WERI-Rb-1 (cell line): Measurements from ENCODE around the gene UNC13B.
"Not testable (repeated sequence)": the region's sequence is repeated elsewhere in the genome, so short reads cannot be mapped to it uniquely, and the experiment has no call there.

Experiments used
- DNase-seq: peaks from one replicate; pipeline ENCODE4 v3.0.0-alpha.2; 2020
- H3K27ac ChIP-seq: fragments of 250-450 bp; sonication (Bioruptor Pico); 2 replicates; pipeline ENCODE4 v1.5.1; 2020; ENCODE audit warnings: mild to moderate bottlenecking, moderate library complexity
- H3K27me3 ChIP-seq: fragments of 250-450 bp; sonication (Bioruptor Pico); 2 replicates; pipeline ENCODE4 v1.5.1; 2021; ENCODE audit warnings: mild to moderate bottlenecking, low read depth, moderate library complexity; ENCODE audit not compliant: insufficient read depth, severe bottlenecking
- H3K36me3 ChIP-seq: fragments of 250-450 bp; sonication (Bioruptor Pico); 2 replicates; pipeline ENCODE4 v1.5.1; 2020; ENCODE audit warnings: mild to moderate bottlenecking, moderate library complexity
- H3K4me3 ChIP-seq: 2 replicates; pipeline ENCODE4 v1.5.1; 2011; ENCODE audit warnings: low read depth, mild to moderate bottlenecking, control low read depth, low read length
- H3K9me3 ChIP-seq: fragments of 250-450 bp; sonication (Bioruptor Pico); 2 replicates; pipeline ENCODE4 v1.5.1; 2021; ENCODE audit warnings: mild to moderate bottlenecking, moderate library complexity; ENCODE audit not compliant: severe bottlenecking
- TF ChIP-seq, protein P1 (sequence below): IDR thresholded peaks from 2 replicates; pipeline ENCODE4 v1.5.1; 2011; ENCODE audit warnings: low read depth, mild to moderate bottlenecking, control low read depth, inconsistent platforms, low read length

UNC13B gene

DNA sequence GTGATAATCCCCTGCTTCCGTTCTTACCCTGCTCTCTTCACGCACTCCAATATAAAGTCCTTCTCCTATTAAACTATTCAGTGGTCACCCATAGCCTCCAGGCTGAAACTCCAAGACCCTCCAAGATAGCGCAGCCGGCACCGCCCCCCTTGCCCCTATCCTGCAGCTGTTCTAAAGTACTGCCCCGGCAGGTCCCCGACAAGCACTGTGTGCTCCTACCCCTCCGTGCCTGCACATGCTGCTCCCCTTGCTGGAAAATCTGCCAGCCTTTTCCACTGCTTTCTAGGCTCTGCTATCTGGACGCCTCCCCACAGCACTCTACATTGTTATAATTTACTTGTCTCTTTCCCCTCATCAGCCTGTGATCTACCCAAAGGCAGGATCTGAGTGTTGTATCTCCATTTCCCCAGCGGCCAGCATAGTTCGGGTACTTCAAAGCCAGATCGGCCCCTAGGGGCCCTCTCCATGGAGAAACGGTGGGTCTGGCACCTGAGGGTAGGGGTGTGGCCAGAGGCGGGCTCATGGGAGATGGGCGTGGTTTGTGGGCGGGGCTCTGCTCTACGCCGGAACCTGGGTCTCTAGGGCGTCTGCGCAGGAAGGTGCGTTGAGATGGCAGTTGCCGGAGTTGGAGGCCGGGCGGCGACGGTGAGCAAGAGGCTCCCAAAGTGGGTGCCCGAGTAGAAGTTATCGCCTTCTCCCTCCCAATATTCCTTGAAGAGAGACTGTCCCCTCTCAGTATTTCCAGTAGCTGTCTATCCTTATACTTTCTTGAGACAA, 244.6 kb downstream of the UNC13B start:
- H3K4me3 ChIP-seq, result no peak overlapping the region
- H3K36me3 ChIP-seq, result peaks cover 3% of the 10 kb centered on the region; the same call in 1 of the 2 replicates
- no peaks in the 10 kb centered on the region for H3K27me3 ChIP-seq
- TF ChIP-seq, protein P1, sequence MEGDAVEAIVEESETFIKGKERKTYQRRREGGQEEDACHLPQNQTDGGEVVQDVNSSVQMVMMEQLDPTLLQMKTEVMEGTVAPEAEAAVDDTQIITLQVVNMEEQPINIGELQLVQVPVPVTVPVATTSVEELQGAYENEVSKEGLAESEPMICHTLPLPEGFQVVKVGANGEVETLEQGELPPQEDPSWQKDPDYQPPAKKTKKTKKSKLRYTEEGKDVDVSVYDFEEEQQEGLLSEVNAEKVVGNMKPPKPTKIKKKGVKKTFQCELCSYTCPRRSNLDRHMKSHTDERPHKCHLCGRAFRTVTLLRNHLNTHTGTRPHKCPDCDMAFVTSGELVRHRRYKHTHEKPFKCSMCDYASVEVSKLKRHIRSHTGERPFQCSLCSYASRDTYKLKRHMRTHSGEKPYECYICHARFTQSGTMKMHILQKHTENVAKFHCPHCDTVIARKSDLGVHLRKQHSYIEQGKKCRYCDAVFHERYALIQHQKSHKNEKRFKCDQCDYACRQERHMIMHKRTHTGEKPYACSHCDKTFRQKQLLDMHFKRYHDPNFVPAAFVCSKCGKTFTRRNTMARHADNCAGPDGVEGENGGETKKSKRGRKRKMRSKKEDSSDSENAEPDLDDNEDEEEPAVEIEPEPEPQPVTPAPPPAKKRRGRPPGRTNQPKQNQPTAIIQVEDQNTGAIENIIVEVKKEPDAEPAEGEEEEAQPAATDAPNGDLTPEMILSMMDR, result no peak
- no peak overlapping the region for H3K27ac ChIP-seq
- no peak for DNase-seq
- no peaks in the 10 kb centered on the region for H3K9me3 ChIP-seq

DNA sequence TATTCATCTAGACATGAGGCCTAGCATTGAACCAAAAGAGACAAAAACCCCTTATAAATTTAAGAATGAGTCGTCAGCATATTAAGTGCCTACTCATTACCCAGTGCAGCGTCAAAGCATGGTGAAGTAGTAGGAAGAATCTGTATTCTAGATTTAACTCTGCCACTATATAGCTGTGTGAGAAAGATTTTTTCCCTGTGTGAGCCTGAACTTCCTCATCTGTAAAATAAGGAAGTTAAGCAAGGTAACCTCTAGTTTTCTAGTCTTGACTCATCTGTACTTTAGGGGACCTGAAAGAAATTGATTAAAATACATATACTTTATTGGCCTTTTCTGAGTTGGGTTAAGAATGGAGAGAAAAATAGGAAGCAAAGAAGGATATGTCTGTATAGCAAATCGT, 246.0 kb downstream of the UNC13B start:
- Histone ChIP-seq H3K27me3 (no peaks in the 10 kb centered on the region), H3K36me3 (peaks cover 3% of the 10 kb centered on the region; the same call in 1 of the 2 replicates), H3K9me3 (no peaks in the 10 kb centered on the region), H3K4me3 (no peak overlapping the region), H3K27ac (no peak overlapping the region)
- TF ChIP-seq, protein P1, result no peak
- no peak for DNase-seq

DNA sequence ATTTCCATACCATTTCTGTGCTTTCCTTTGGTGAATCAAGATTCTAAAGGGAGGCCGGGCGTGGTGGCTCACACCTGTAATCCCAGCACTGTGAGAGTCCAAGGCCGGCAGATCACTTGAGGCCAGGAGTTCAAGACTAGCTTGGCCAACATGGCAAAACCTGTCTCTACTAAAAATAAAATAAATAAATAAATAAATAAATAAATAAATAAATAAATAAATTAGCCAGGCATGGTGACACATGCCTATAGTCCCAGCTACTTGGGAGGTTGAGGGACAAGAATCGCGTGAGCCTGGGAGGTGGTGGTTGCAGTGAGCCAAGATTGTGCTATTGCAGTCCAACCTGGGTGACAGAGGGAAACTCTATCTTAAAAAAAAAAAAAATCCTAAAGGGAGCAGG, 247.6 kb downstream of the UNC13B start:
- not testable (repeated sequence) for DNase-seq, H3K4me3 ChIP-seq, H3K27ac ChIP-seq, H3K36me3 ChIP-seq, H3K9me3 ChIP-seq, H3K27me3 ChIP-seq

DNA sequence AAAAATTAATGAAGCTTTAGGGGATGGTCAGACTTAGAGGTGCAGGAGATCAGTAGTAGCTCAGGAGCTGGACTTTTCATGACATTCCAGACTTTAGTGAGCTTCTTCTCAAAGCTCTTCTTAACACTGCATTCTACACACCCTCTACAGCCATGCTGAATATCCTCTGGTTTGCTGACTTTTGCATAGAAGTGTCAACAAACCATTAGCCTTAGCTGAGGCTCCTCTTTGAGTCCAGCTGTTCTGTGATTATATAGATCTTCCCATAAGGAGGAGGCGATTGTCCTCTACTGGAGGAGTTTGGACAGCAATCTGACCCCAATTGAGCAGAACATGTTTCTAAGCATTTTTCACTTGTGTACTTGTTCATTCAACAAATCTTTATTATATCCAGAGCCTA, 253.1 kb downstream of the UNC13B start:
- Histone ChIP-seq H3K9me3 (no peaks in the 10 kb centered on the region), H3K27ac (no peak overlapping the region), H3K4me3 (no peak overlapping the region), H3K27me3 (no peaks in the 10 kb centered on the region), H3K36me3 (no peaks in the 10 kb centered on the region)
- no peak for DNase-seq
- TF ChIP-seq, protein P1, result no peak

- H3K9me3 ChIP-seq, result no peaks in the 10 kb centered on the region
- DNase-seq, result peak; percentile 35
- H3K36me3 ChIP-seq, result no peaks in the 10 kb centered on the region
- TF ChIP-seq, protein P1, result peak; percentile 68
- H3K27ac ChIP-seq, result no peak overlapping the region
- no peak overlapping the region for H3K4me3 ChIP-seq
- H3K27me3 ChIP-seq, result no peaks in the 10 kb centered on the region
These were observed 253.7 kb downstream of the UNC13B start for GRCh38 chr9:35415402-35416097.

DNA sequence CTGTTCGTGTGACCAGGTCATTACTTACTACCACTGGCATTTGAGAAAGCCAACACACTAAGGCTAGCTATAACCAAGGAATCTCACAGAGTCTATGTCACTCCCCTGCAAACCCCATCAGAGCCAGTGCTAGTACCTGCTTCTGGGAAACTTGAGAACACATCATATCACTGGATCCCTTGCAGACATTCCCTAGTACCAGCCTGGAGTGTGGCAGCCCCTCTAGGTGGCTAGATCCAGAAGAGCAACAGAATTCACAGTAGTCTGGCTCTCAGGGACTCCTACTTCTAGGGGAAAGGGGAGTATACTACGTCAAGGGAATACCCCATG, 254.3 kb downstream of the UNC13B start:
- Histone ChIP-seq H3K9me3 (no peaks in the 10 kb centered on the region), H3K27me3 (no peaks in the 10 kb centered on the region)
- DNase-seq, result no peak

More for the DNA sequence above, 254.3 kb downstream of the UNC13B start:
- Histone ChIP-seq H3K4me3 (no peak overlapping the region), H3K27ac (no peak overlapping the region), H3K36me3 (no peaks in the 10 kb centered on the region)
- TF ChIP-seq, protein P1, result no peak
